Measurements from ENCODE around the gene SEMA3D. TPM values are rescaled to one million over a fixed set of nuclear protein-coding genes. Genes with fewer than 3 reads are reported as not detected.
A peak's percentile ranks its signal among the peaks of the same experiment; 100 is the strongest.

Gene SEMA3D
- total and polyA plus RNA-seq, 2 donors (not counting 3 experiments of a cell fraction or from before 2014, with no cell fraction given), result 9.9 to 10.3 TPM

- peaks cover 2% of the 10 kb centered on the region for H3K4me1 ChIP-seq (ENCODE audit: control insufficient read depth, extremely low read depth, insufficient read depth, low read length)
- no peaks in the 10 kb centered on the region for H4K20me1 ChIP-seq (replicated peaks; ENCODE audit: control insufficient read depth, extremely low read depth, insufficient read depth, low read length)
- H3K27me3 ChIP-seq (ENCODE audit: control insufficient read depth in 2 of 2, insufficient read depth in 2 of 2, low read length in 2 of 2), result no peaks in the 10 kb centered on the region
- intact Hi-C loops (cut with micrococcal nuclease) (no loop called here), dilution Hi-C loops (cut with MboI; ENCODE audit: extremely low pct_ligation_motif_present, low sequenced_read_pairs) (no loop called here)
- H3K4me2 ChIP-seq (ENCODE audit: insufficient read depth, low read length), result no peak overlapping the region
- H3K27ac ChIP-seq (ENCODE audit: insufficient read depth, low read depth, low read length), result no peak overlapping the region
- H3K36me3 ChIP-seq (ENCODE audit: control insufficient read depth in 2 of 2, extremely low read depth in 1 of 2, insufficient read depth in 2 of 2, low read length in 2 of 2), result no peaks in the 10 kb centered on the region
- no peaks in the 10 kb centered on the region for H3K79me2 ChIP-seq (ENCODE audit: control insufficient read depth, insufficient read depth, low read length)
- no peak overlapping the region for H3K9ac ChIP-seq (replicated peaks; ENCODE audit: extremely low read depth, insufficient read depth, low read length)
- no peak overlapping the region for H3K4me3 ChIP-seq (replicated peaks in 1 of 3; ENCODE audit: insufficient read depth in 1 of 3, low read depth in 1 of 3, low read length in 3 of 3)
- peak; percentile 77 for FAIRE-seq
- H3K9me3 ChIP-seq (replicated peaks; ENCODE audit: control insufficient read depth, insufficient read depth, low read length), result no peaks in the 10 kb centered on the region
- no peaks in the 10 kb centered on the region for H3K9me1 ChIP-seq (replicated peaks; ENCODE audit: control insufficient read depth, extremely low read depth, insufficient read depth, low read length)
- TF ChIP-seq JUN (IDR thresholded peaks at IDR 0.05; ENCODE audit: borderline replicate concordance, insufficient read depth, insufficient read length, low read depth) (peak; percentile 52), FOS (IDR thresholded peaks at IDR 0.05; ENCODE audit: borderline replicate concordance, insufficient read depth, low read length) (peak; percentile 90), CTCF (IDR thresholded peaks at IDR 0.05; ENCODE audit: extremely low read depth in 1 of 2, insufficient read depth in 1 of 2, low read depth in 1 of 2, low read length in 2 of 2) (no peak)
- CTCF ChIA-PET, result no interaction called here
- no peak overlapping the region for H2AFZ ChIP-seq (ENCODE audit: low read depth, low read length)
- POLR2A ChIA-PET, result no interaction called here
- no TSS peak for BruUV-seq (replicated peaks)
- peak; percentile 40 for DNase-seq (ENCODE audit: low read depth, low spot score)
Measured at GRCh38 chr7:85068799-85069198, 118.1 kb downstream of the SEMA3D start.

GRCh38 chr7:85067371-85067770 is 119.5 kb downstream of the SEMA3D start:
- H3K4me3 ChIP-seq (replicated peaks in 1 of 3; ENCODE audit: insufficient read depth in 1 of 3, low read depth in 1 of 3, low read length in 3 of 3), result no peak overlapping the region
- no peak overlapping the region for H3K4me2 ChIP-seq (ENCODE audit: insufficient read depth, low read length)
- dilution Hi-C loops (cut with MboI; ENCODE audit: extremely low pct_ligation_motif_present, low sequenced_read_pairs) (no loop called here), intact Hi-C loops (cut with micrococcal nuclease) (no loop called here)
- no peak overlapping the region for H2AFZ ChIP-seq (ENCODE audit: low read depth, low read length)
- no peaks in the 10 kb centered on the region for H3K36me3 ChIP-seq (ENCODE audit: control insufficient read depth in 2 of 2, extremely low read depth in 1 of 2, insufficient read depth in 2 of 2, low read length in 2 of 2)
- no peaks in the 10 kb centered on the region for H3K79me2 ChIP-seq (ENCODE audit: control insufficient read depth, insufficient read depth, low read length)
- H3K27ac ChIP-seq (ENCODE audit: insufficient read depth, low read depth, low read length), result no peak overlapping the region
- H3K27me3 ChIP-seq (ENCODE audit: control insufficient read depth in 2 of 2, insufficient read depth in 2 of 2, low read length in 2 of 2), result no peaks in the 10 kb centered on the region
- no peaks in the 10 kb centered on the region for H3K9me1 ChIP-seq (replicated peaks; ENCODE audit: control insufficient read depth, extremely low read depth, insufficient read depth, low read length)
- DNase-seq (ENCODE audit: low read depth, low spot score) (no peak), FAIRE-seq (peak; percentile 28)
- ChIA-PET POLR2A (no interaction called here), CTCF (no interaction called here)
- H3K9me3 ChIP-seq (replicated peaks; ENCODE audit: control insufficient read depth, insufficient read depth, low read length), result no peaks in the 10 kb centered on the region
- BruUV-seq (replicated peaks), result no TSS peak
- peaks cover 2% of the 10 kb centered on the region for H3K4me1 ChIP-seq (ENCODE audit: control insufficient read depth, extremely low read depth, insufficient read depth, low read length)
- no peak for TF ChIP-seq CTCF (IDR thresholded peaks at IDR 0.05; ENCODE audit: extremely low read depth in 1 of 2, insufficient read depth in 1 of 2, low read depth in 1 of 2, low read length in 2 of 2)
- TF ChIP-seq POLR2AphosphoS5 (IDR thresholded peaks at IDR 0.05; ENCODE audit: insufficient read depth, low read depth, low read length), result no peak
- TF ChIP-seq MAX (IDR thresholded peaks at IDR 0.05; ENCODE audit: insufficient read depth, insufficient read length), result no peak
- TF ChIP-seq POLR2A (IDR thresholded peaks at IDR 0.05; ENCODE audit: low read depth, low read length), result no peak
- no peak for TF ChIP-seq EZH2 (IDR thresholded peaks at IDR 0.05; ENCODE audit: borderline replicate concordance, low read depth, low read length, severe bottlenecking)
- no peak for TF ChIP-seq FOS (IDR thresholded peaks at IDR 0.05; ENCODE audit: borderline replicate concordance, insufficient read depth, low read length)
- TF ChIP-seq MYC (IDR thresholded peaks at IDR 0.05; ENCODE audit: low read depth, low read length), result no peak
- TF ChIP-seq GATA2 (IDR thresholded peaks at IDR 0.05; ENCODE audit: insufficient read depth, insufficient read length, low read depth, low read length), result no peak
- no peak for TF ChIP-seq JUN (IDR thresholded peaks at IDR 0.05; ENCODE audit: borderline replicate concordance, insufficient read depth, insufficient read length, low read depth)
- no peak overlapping the region for H3K9ac ChIP-seq (replicated peaks; ENCODE audit: extremely low read depth, insufficient read depth, low read length)
- H4K20me1 ChIP-seq (replicated peaks; ENCODE audit: control insufficient read depth, extremely low read depth, insufficient read depth, low read length), result no peaks in the 10 kb centered on the region

Data from endothelial cell of umbilical vein (primary cell).